ENCODE measurements around the gene NISCH. TPM values are rescaled to one million over a fixed set of nuclear protein-coding genes. Genes with fewer than 3 reads are reported as not detected.

NISCH gene
- total RNA-seq, 1 donor from 2014 or later: 80.5 TPM

DNA sequence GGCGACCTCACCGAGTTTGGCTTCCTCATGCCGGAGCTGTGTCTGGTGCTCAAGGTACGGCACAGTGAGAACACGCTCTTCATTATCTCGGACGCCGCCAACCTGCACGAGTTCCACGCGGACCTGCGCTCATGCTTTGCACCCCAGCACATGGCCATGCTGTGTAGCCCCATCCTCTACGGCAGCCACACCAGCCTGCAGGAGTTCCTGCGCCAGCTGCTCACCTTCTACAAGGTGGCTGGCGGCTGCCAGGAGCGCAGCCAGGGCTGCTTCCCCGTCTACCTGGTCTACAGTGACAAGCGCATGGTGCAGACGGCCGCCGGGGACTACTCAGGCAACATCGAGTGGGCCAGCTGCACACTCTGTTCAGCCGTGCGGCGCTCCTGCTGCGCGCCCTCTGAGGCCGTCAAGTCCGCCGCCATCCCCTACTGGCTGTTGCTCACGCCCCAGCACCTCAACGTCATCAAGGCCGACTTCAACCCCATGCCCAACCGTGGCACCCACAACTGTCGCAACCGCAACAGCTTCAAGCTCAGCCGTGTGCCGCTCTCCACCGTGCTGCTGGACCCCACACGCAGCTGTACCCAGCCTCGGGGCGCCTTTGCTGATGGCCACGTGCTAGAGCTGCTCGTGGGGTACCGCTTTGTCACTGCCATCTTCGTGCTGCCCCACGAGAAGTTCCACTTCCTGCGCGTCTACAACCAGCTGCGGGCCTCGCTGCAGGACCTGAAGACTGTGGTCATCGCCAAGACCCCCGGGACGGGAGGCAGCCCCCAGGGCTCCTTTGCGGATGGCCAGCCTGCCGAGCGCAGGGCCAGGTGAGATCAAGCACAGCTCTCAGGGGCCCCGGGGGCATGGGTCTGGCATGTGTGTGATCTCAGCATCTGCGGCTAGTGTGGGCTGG lies 32.6 kb downstream of the NISCH start:
- Histone ChIP-seq H3K9ac (no peak overlapping the region), H2AFZ (replicated peaks) (no peak overlapping the region), H3K9me3 (ENCODE audit: low read depth) (no peaks in the 10 kb centered on the region), H3F3A (ENCODE audit: low read depth) (no peaks in the 10 kb centered on the region), H3K4me2 (no peak overlapping the region), H3K4me1 (no peaks in the 10 kb centered on the region), H3K4me3 (no peak overlapping the region), H3K27me3 (no peaks in the 10 kb centered on the region), H3K36me3 (no peaks in the 10 kb centered on the region), H3K27ac (no peak overlapping the region), H4K20me1 (ENCODE audit: low read depth) (peaks cover 15% of the 10 kb centered on the region), H3K79me2 (ENCODE audit: low read depth) (no peaks in the 10 kb centered on the region)
- no peak for TF ChIP-seq EZH2 (IDR thresholded peaks at IDR 0.05)
- TF ChIP-seq EZH2phosphoT487 (IDR thresholded peaks at IDR 0.05): no peak
- TF ChIP-seq, protein P1, sequence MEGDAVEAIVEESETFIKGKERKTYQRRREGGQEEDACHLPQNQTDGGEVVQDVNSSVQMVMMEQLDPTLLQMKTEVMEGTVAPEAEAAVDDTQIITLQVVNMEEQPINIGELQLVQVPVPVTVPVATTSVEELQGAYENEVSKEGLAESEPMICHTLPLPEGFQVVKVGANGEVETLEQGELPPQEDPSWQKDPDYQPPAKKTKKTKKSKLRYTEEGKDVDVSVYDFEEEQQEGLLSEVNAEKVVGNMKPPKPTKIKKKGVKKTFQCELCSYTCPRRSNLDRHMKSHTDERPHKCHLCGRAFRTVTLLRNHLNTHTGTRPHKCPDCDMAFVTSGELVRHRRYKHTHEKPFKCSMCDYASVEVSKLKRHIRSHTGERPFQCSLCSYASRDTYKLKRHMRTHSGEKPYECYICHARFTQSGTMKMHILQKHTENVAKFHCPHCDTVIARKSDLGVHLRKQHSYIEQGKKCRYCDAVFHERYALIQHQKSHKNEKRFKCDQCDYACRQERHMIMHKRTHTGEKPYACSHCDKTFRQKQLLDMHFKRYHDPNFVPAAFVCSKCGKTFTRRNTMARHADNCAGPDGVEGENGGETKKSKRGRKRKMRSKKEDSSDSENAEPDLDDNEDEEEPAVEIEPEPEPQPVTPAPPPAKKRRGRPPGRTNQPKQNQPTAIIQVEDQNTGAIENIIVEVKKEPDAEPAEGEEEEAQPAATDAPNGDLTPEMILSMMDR (IDR thresholded peaks at IDR 0.05): no peak
- Mint-ChIP-seq H3K4me3 (no peak overlapping the region), H3K27me3 (ENCODE audit: insufficient read depth, low read depth) (peaks cover 2% of the 10 kb centered on the region), H3K4me1 (peaks cover 19% of the 10 kb centered on the region), H3K27ac (no peak overlapping the region), H3K36me3 (peaks cover 20% of the 10 kb centered on the region), H3K9me3 (no peaks in the 10 kb centered on the region)
- DNase-seq (ENCODE audit: low spot score): no peak

GRCh38 chr3:52488746-52489145 lies 33.3 kb downstream of the NISCH start:
- TF ChIP-seq EZH2phosphoT487 (IDR thresholded peaks at IDR 0.05) (no peak), EZH2 (IDR thresholded peaks at IDR 0.05) (no peak)
- TF ChIP-seq, protein P1 (IDR thresholded peaks at IDR 0.05): no peak

GRCh38 chr3:52489453-52489852 lies 34.0 kb downstream of the NISCH start:
- Histone ChIP-seq H3K9me3 (ENCODE audit: low read depth) (no peaks in the 10 kb centered on the region), H4K20me1 (ENCODE audit: low read depth) (peaks cover 22% of the 10 kb centered on the region), H3K4me3 (no peak overlapping the region), H3K27ac (no peak overlapping the region), H3K9ac (no peak overlapping the region), H2AFZ (replicated peaks) (no peak overlapping the region), H3F3A (ENCODE audit: low read depth) (peaks cover 6% of the 10 kb centered on the region), H3K4me1 (no peaks in the 10 kb centered on the region), H3K36me3 (no peaks in the 10 kb centered on the region), H3K4me2 (no peak overlapping the region), H3K27me3 (no peaks in the 10 kb centered on the region), H3K79me2 (ENCODE audit: low read depth) (no peaks in the 10 kb centered on the region)
- Mint-ChIP-seq H3K27me3 (ENCODE audit: insufficient read depth, low read depth) (peaks cover 5% of the 10 kb centered on the region), H3K36me3 (peaks cover 15% of the 10 kb centered on the region), H3K27ac (no peak overlapping the region), H3K4me1 (peaks cover 16% of the 10 kb centered on the region), H3K9me3 (no peaks in the 10 kb centered on the region), H3K4me3 (no peak overlapping the region)
- no peak for DNase-seq (ENCODE audit: low spot score)
- TF ChIP-seq, protein P1 (IDR thresholded peaks at IDR 0.05): no peak
- no peak for TF ChIP-seq EZH2phosphoT487 (IDR thresholded peaks at IDR 0.05)
- TF ChIP-seq EZH2 (IDR thresholded peaks at IDR 0.05): no peak

More at GRCh38 chr3:52488746-52489145, 33.3 kb downstream of the NISCH start:
- H3K4me3 Mint-ChIP-seq: no peak overlapping the region
- Histone ChIP-seq H3F3A (ENCODE audit: low read depth) (no peaks in the 10 kb centered on the region), H2AFZ (replicated peaks) (no peak overlapping the region), H3K4me1 (no peaks in the 10 kb centered on the region), H3K9me3 (ENCODE audit: low read depth) (no peaks in the 10 kb centered on the region), H3K9ac (no peak overlapping the region), H3K36me3 (no peaks in the 10 kb centered on the region), H3K4me3 (no peak overlapping the region), H3K79me2 (ENCODE audit: low read depth) (no peaks in the 10 kb centered on the region), H3K27ac (no peak overlapping the region), H3K4me2 (no peak overlapping the region), H4K20me1 (ENCODE audit: low read depth) (peaks cover 22% of the 10 kb centered on the region), H3K27me3 (no peaks in the 10 kb centered on the region)
- no peak overlapping the region for H3K27ac Mint-ChIP-seq
- no peak for DNase-seq (ENCODE audit: low spot score)
- H3K27me3 Mint-ChIP-seq (ENCODE audit: insufficient read depth, low read depth): peaks cover 2% of the 10 kb centered on the region
- peaks cover 18% of the 10 kb centered on the region for H3K4me1 Mint-ChIP-seq
- H3K9me3 Mint-ChIP-seq: no peaks in the 10 kb centered on the region
- peaks cover 20% of the 10 kb centered on the region for H3K36me3 Mint-ChIP-seq
